Measurements from ENCODE around the gene CREB5. TPM values are rescaled to one million over a fixed set of nuclear protein-coding genes. Genes with fewer than 3 reads are reported as not detected.

CREB5 gene
- total RNA-seq, 3 donors from 2014 or later: 17.3 to 19.7 (median 18.0) TPM

DNA sequence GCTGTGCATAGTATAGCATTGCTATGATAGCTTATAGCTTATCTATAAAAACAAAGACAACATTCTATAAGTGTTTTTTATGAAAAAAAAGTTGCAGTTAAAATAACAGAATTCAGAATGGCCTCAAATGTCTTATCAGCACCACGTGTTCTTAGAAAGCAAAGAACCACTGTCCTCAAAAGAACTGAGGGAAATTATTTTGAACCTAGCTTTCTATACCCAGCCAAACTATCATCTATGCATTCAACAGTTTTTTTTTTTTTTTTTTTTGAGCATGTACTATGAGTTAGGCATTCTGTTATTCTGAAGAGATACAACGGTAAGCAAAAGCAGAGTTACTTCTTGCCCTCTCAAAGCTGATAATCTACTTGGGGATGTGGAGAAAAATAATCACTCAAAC, 247.8 kb downstream of the CREB5 start:
- TF ChIP-seq POLR2AphosphoS5 (IDR thresholded peaks at IDR 0.05): no peak
- TF ChIP-seq CTCF (IDR thresholded peaks at IDR 0.05): no peak
- no peak for TF ChIP-seq POLR2A (IDR thresholded peaks at IDR 0.05)
- H3K4me3 ChIP-seq: no peak overlapping the region
- no peaks in the 10 kb centered on the region for H3K27me3 ChIP-seq
- peaks cover 5% of the 10 kb centered on the region in 2 donors for H3K9me3 ChIP-seq
- no peaks in the 10 kb centered on the region for H3K4me1 ChIP-seq
- no peak for DNase-seq (ENCODE audit: low spot score in 2 of 2)
- H3K36me3 ChIP-seq: no peaks in the 10 kb centered on the region
- intact Hi-C loops (cut with DNase I; ENCODE audit: low total_unique reads): no loop called here
- H3K27ac ChIP-seq: no peak overlapping the region

DNA sequence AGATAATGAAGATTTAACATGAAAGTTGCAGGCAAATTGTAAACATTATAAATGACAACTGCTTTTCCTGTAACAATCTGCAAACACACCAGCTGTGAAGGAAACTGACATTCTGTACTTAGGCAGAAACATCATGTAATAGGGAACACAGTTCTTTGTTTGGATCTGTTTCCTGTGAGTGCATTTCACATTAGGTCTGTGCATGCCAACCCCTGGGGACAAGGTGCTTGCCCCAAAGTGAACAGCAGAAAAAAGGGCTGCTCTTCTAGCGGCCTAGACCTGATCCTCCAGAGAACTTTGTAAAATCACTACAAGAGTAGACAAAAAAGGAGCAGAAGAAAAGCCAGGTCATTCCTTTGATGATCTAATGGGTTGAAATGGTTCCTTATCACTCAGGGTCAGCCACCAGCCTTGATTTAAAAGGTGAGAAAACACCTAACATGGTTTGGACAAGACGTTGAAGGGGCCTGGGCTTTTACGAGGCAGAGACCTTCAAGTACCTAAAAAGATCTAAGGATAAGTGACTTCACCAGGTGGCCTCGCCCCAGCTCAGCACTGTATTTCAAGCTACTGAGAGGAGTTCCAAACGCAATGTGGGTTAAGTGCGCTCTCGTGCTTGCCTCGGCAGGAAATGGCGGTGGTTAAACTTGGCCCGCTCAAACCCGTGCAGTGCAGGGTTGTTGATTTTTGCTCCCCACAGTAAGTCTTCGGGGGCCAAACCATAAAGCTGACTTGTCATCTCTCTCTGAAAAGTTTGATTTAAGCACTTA, 249.7 kb downstream of the CREB5 start:
- H3K27me3 ChIP-seq: no peaks in the 10 kb centered on the region
- H3K27ac ChIP-seq: no peak overlapping the region
- no peak overlapping the region for H3K4me3 ChIP-seq
- TF ChIP-seq CTCF (IDR thresholded peaks at IDR 0.05) (no peak), POLR2AphosphoS5 (IDR thresholded peaks at IDR 0.05) (no peak), POLR2A (IDR thresholded peaks at IDR 0.05) (no peak)
- peaks cover 5% of the 10 kb centered on the region in 2 donors for H3K9me3 ChIP-seq
- DNase-seq (ENCODE audit: low spot score in 2 of 2): no peak
- intact Hi-C loops (cut with DNase I; ENCODE audit: low total_unique reads): no loop called here
- no peaks in the 10 kb centered on the region for H3K4me1 ChIP-seq
- H3K36me3 ChIP-seq: no peaks in the 10 kb centered on the region

DNA sequence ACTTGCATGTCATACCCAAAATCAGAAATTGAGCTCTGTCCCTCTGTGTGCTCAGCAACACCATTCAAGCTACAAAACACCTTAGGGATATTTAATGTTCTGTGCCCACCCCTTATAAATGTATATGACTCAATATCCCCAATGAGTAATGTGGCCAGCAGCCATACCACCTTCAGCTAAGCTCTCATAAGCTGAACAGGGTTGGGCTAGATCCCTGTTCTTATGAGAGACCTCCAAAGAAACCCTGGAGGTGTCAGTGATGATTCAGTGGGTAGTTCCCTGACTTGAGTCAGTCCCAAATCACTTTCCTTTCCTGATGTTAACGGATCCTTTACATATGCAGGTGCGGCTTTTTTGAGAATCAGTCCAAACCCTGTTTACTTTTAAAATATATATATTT, 253.8 kb downstream of the CREB5 start:
- no peak overlapping the region for H3K4me3 ChIP-seq
- no peaks in the 10 kb centered on the region for H3K27me3 ChIP-seq
- H3K4me1 ChIP-seq: no peaks in the 10 kb centered on the region

DNA sequence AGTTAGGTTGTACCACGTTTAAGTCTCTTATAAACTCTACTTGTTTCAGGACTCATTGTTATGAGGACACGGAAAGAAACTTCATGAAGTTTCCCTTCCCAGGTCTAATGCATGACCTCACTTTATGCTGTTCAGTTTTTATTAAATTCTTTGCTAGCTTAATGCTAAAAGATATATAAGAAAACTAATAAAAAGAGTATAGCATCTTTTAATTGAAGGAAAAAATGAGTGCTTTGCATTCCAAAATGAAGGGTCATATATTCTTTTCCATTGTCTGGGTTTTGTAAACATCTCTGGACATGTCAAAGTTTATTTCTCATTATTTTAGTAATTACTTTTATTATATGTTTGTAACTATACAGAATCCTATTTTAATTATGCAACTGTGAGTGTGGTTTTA, 255.8 kb downstream of the CREB5 start:
- DNase-seq (ENCODE audit: low spot score in 2 of 2): no peak
- Histone ChIP-seq H3K27ac (no peak overlapping the region), H3K36me3 (no peaks in the 10 kb centered on the region), H3K27me3 (no peaks in the 10 kb centered on the region), H3K4me1 (no peaks in the 10 kb centered on the region), H3K9me3 (no peaks in the 10 kb centered on the region), H3K4me3 (no peak overlapping the region)
- intact Hi-C loops (cut with DNase I; ENCODE audit: low total_unique reads): no loop called here
- no peak for TF ChIP-seq POLR2A (IDR thresholded peaks at IDR 0.05)
- no peak for TF ChIP-seq POLR2AphosphoS5 (IDR thresholded peaks at IDR 0.05)
- TF ChIP-seq CTCF (IDR thresholded peaks at IDR 0.05): no peak

More for the DNA sequence above, 253.8 kb downstream of the CREB5 start:
- Histone ChIP-seq H3K27ac (no peak overlapping the region), H3K36me3 (no peaks in the 10 kb centered on the region), H3K9me3 (no peaks in the 10 kb centered on the region)
- no peak for DNase-seq (ENCODE audit: low spot score in 2 of 2)
- TF ChIP-seq CTCF (IDR thresholded peaks at IDR 0.05): no peak
- no peak for TF ChIP-seq POLR2AphosphoS5 (IDR thresholded peaks at IDR 0.05)
- no peak for TF ChIP-seq POLR2A (IDR thresholded peaks at IDR 0.05)
- intact Hi-C loops (cut with DNase I; ENCODE audit: low total_unique reads): no loop called here

- Histone ChIP-seq H3K4me3 (no peak overlapping the region), H3K9me3 (no peaks in the 10 kb centered on the region), H3K27me3 (no peaks in the 10 kb centered on the region), H3K36me3 (no peaks in the 10 kb centered on the region), H3K4me1 (no peaks in the 10 kb centered on the region), H3K27ac (no peak overlapping the region)
- intact Hi-C loops (cut with DNase I; ENCODE audit: low total_unique reads): no loop called here
- TF ChIP-seq POLR2AphosphoS5 (IDR thresholded peaks at IDR 0.05): no peak
- no peak for TF ChIP-seq CTCF (IDR thresholded peaks at IDR 0.05)
- no peak for TF ChIP-seq POLR2A (IDR thresholded peaks at IDR 0.05)
- no peak for DNase-seq (ENCODE audit: low spot score in 2 of 2)
These were observed 257.0 kb downstream of the CREB5 start for GRCh38 chr7:28669330-28669729.

All from breast epithelium (tissue), 4 donors.